ENCODE data around the gene KLHDC7A.

The KLHDC7A gene

DNA sequence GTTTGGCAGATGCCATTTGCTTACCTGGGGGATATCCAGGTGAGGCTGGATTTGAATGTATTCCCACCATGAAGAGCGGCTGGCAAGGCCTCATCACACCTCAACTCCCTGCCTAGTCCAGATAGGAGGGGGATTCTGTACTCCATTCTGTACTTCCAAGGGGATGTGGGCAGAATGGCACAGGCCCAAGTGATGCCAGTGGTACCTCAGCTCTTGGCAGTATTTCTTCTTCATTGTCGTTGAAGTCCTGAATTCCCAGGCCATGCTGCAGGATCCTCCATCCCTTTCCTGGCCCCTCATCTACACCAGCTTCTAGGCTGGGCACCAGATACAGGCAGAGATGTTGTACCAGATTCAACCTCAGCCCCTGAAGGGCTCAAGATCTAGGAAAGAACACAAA, 47.9 kb downstream of the KLHDC7A start:
- Histone ChIP-seq H3K4me3 (ENCODE audit: insufficient read depth, low read length, poor library complexity, severe bottlenecking) (no peak overlapping the region), H3K27ac (ENCODE audit: low read depth, low read length) (no peak overlapping the region), H3K9ac (ENCODE audit: low read length) (no peak overlapping the region), H3K27me3 (ENCODE audit: low read length) (no peaks in the 10 kb centered on the region), H4K20me1 (ENCODE audit: low read depth, low read length) (no peaks in the 10 kb centered on the region), H3K36me3 (ENCODE audit: low read length) (no peaks in the 10 kb centered on the region), H3K4me2 (ENCODE audit: low read depth, low read length, poor library complexity, severe bottlenecking) (no peak overlapping the region), H3F3A (ENCODE audit: insufficient read depth) (no peaks in the 10 kb centered on the region), H3K9me3 (ENCODE audit: insufficient read depth, low read length) (no peaks in the 10 kb centered on the region), H3K79me2 (ENCODE audit: insufficient read depth, low read length) (no peaks in the 10 kb centered on the region), H3K9me2 (replicated peaks; ENCODE audit: insufficient read depth, low read length) (no peaks in the 10 kb centered on the region), H2AFZ (ENCODE audit: low read depth, low read length, severe bottlenecking) (no peak overlapping the region)
- TF ChIP-seq, protein P1, sequence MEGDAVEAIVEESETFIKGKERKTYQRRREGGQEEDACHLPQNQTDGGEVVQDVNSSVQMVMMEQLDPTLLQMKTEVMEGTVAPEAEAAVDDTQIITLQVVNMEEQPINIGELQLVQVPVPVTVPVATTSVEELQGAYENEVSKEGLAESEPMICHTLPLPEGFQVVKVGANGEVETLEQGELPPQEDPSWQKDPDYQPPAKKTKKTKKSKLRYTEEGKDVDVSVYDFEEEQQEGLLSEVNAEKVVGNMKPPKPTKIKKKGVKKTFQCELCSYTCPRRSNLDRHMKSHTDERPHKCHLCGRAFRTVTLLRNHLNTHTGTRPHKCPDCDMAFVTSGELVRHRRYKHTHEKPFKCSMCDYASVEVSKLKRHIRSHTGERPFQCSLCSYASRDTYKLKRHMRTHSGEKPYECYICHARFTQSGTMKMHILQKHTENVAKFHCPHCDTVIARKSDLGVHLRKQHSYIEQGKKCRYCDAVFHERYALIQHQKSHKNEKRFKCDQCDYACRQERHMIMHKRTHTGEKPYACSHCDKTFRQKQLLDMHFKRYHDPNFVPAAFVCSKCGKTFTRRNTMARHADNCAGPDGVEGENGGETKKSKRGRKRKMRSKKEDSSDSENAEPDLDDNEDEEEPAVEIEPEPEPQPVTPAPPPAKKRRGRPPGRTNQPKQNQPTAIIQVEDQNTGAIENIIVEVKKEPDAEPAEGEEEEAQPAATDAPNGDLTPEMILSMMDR (IDR thresholded peaks at IDR 0.05; ENCODE audit: insufficient read depth, low read length, poor library complexity, severe bottlenecking): no peak
- TF ChIP-seq EZH2phosphoT487 (conservative IDR thresholded peaks at IDR 0.05; ENCODE audit: low read length): no peak

DNA sequence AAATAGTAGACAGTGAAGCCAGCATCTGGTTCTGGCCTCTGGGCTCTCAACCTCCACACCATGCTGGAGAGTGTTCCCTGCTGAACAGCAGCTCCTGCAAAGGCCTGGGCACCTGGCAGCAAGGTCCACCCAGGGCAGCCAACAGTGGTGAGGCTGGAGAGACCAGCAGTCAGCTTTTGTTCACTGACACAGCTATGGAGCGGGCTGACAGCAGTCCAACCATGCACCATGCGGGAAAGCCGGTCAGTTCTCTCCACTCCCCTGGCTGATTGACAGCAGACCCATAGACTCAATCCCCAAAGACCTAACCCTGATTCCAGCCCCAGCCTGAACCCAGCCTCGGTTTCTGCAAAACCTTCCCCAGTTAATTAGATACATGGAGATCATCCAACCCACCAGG, 49.0 kb downstream of the KLHDC7A start:
- Histone ChIP-seq H3K79me2 (ENCODE audit: insufficient read depth, low read length) (no peaks in the 10 kb centered on the region), H3K9me2 (replicated peaks; ENCODE audit: insufficient read depth, low read length) (no peaks in the 10 kb centered on the region), H3K27ac (ENCODE audit: low read depth, low read length) (no peak overlapping the region), H3K9ac (ENCODE audit: low read length) (no peak overlapping the region), H4K20me1 (ENCODE audit: low read depth, low read length) (no peaks in the 10 kb centered on the region), H3K4me3 (ENCODE audit: insufficient read depth, low read length, poor library complexity, severe bottlenecking) (no peak overlapping the region), H3K27me3 (ENCODE audit: low read length) (no peaks in the 10 kb centered on the region), H3K4me2 (ENCODE audit: low read depth, low read length, poor library complexity, severe bottlenecking) (no peak overlapping the region), H2AFZ (ENCODE audit: low read depth, low read length, severe bottlenecking) (no peak overlapping the region), H3K9me3 (ENCODE audit: insufficient read depth, low read length) (no peaks in the 10 kb centered on the region), H3K36me3 (ENCODE audit: low read length) (no peaks in the 10 kb centered on the region), H3F3A (ENCODE audit: insufficient read depth) (no peaks in the 10 kb centered on the region)
- TF ChIP-seq EZH2phosphoT487 (conservative IDR thresholded peaks at IDR 0.05; ENCODE audit: low read length): no peak
- TF ChIP-seq, protein P1 (IDR thresholded peaks at IDR 0.05; ENCODE audit: insufficient read depth, low read length, poor library complexity, severe bottlenecking): no peak

DNA sequence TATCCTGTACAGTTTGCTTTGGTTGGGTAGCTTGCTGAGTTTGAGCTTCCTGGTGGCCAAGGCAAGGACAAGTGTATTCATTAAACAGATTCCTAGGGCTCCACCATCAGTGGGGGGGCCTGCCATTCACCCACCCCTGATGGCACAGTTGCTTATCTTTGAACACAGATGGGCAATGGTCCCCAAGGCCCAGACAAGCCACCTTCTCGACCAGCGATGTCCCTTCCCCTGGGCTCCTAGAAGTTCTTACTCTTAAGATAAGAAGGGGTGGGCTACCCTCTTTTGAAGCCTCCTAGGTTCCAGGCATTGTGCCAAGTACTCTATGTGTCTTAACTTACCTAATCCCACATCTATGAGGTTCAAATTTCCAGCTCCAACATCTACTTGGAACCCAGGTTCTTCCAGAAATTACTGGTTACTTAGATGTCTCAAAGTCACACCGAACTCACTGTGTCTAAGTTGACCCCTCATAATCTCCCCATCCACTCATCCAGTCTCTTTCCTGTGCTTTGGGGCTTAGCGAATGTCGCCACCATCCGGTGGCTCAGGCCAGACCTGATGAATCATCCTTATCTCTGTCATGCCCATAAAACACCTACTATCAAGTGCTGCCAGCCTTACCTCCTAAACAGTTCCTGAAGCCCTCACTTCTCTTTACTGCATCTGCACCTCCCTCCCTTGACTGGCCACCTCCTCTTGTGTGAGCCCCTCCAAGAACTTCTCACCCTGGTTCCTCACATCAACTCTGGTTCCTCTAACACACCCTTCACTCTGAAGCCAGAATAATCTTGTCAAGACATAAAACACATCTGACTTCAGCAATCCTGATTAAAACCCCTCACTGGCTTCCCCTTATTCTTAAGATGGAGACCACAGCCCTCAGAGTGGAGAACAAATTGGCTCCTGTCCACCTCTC, 50.1 kb downstream of the KLHDC7A start:
- Histone ChIP-seq H3K9me2 (replicated peaks; ENCODE audit: insufficient read depth, low read length) (no peaks in the 10 kb centered on the region), H3K27me3 (ENCODE audit: low read length) (no peaks in the 10 kb centered on the region), H3K9me3 (ENCODE audit: insufficient read depth, low read length) (no peaks in the 10 kb centered on the region), H2AFZ (ENCODE audit: low read depth, low read length, severe bottlenecking) (no peak overlapping the region), H3K79me2 (ENCODE audit: insufficient read depth, low read length) (no peaks in the 10 kb centered on the region), H3K4me3 (ENCODE audit: insufficient read depth, low read length, poor library complexity, severe bottlenecking) (no peak overlapping the region), H3K36me3 (ENCODE audit: low read length) (no peaks in the 10 kb centered on the region), H3F3A (ENCODE audit: insufficient read depth) (no peaks in the 10 kb centered on the region), H3K27ac (ENCODE audit: low read depth, low read length) (no peak overlapping the region), H4K20me1 (ENCODE audit: low read depth, low read length) (no peaks in the 10 kb centered on the region), H3K4me2 (ENCODE audit: low read depth, low read length, poor library complexity, severe bottlenecking) (no peak overlapping the region), H3K9ac (ENCODE audit: low read length) (no peak overlapping the region)
- TF ChIP-seq EZH2phosphoT487 (conservative IDR thresholded peaks at IDR 0.05; ENCODE audit: low read length): no peak
- TF ChIP-seq, protein P1 (IDR thresholded peaks at IDR 0.05; ENCODE audit: insufficient read depth, low read length, poor library complexity, severe bottlenecking): peak; percentile 13
